CD4-positive, alpha-beta T cell treated with Interleukin-1 beta for 1 hour (primary cell): ENCODE data around the gene ARSB.
A peak's percentile ranks its signal among the peaks of the same experiment; 100 is the strongest.

Experiments used
- DNase-seq, 2 donors: peaks; one replicate each; pipeline ENCODE4 v3.0.0-alpha.2; 2020 to 2022

The ARSB gene

GRCh38 chr5:78985116-78985724 lies at the start of gene ARSB:
Gene ARSB (minus strand): TSS chr5:78985310. CDS start chr5:78985248, 62 bp downstream.
- peak in 1 of 2 donors; percentile 65 for DNase-seq

- DNase-seq = no peak
Measured at GRCh38 chr5:79032782-79033181, 47.7 kb upstream of the ARSB start.

GRCh38 chr5:79032031-79032695 lies 47.1 kb upstream of the ARSB start:
- no peak for DNase-seq

GRCh38 chr5:79031485-79031867 lies 46.4 kb upstream of the ARSB start:
- DNase-seq = no peak

- no peak for DNase-seq
Measured at GRCh38 chr5:79030663-79031484, 45.8 kb upstream of the ARSB start.

GRCh38 chr5:79025054-79025472 lies 40.0 kb upstream of the ARSB start:
- peak; percentile 20 to 31 for DNase-seq

GRCh38 chr5:79023947-79024346 lies 38.8 kb upstream of the ARSB start:
- no peak for DNase-seq

- DNase-seq = no peak
Measured at GRCh38 chr5:79023348-79023747, 38.2 kb upstream of the ARSB start.

- no peak for DNase-seq
Measured at GRCh38 chr5:79022771-79023170, 37.7 kb upstream of the ARSB start.

- no peak for DNase-seq
Measured at GRCh38 chr5:79021753-79022152, 36.6 kb upstream of the ARSB start.

GRCh38 chr5:79020861-79021561 lies 35.9 kb upstream of the ARSB start:
- peak; percentile 28 to 29 for DNase-seq

- no peak for DNase-seq
Measured at GRCh38 chr5:79014631-79015030, 29.5 kb upstream of the ARSB start.

- DNase-seq = no peak
Measured at GRCh38 chr5:79011869-79012268, 26.8 kb upstream of the ARSB start.

GRCh38 chr5:79011219-79011836 lies 26.2 kb upstream of the ARSB start:
- DNase-seq = no peak

GRCh38 chr5:79008362-79008761 lies 23.3 kb upstream of the ARSB start:
- DNase-seq = no peak

- no peak for DNase-seq
Measured at GRCh38 chr5:79007872-79008271, 22.8 kb upstream of the ARSB start.

- DNase-seq = no peak
Measured at GRCh38 chr5:79005936-79006631, 21.0 kb upstream of the ARSB start.

- no peak for DNase-seq
Measured at GRCh38 chr5:79005151-79005550, 20.0 kb upstream of the ARSB start.

GRCh38 chr5:79002374-79002773 lies 17.3 kb upstream of the ARSB start:
- no peak for DNase-seq

- no peak for DNase-seq
Measured at GRCh38 chr5:79001471-79001870, 16.4 kb upstream of the ARSB start.

GRCh38 chr5:78997090-78997489 lies 12.0 kb upstream of the ARSB start:
- DNase-seq = no peak

GRCh38 chr5:78995521-78996007 lies 10.5 kb upstream of the ARSB start:
- DNase-seq = no peak
